Endothelial cell of hepatic sinusoid (primary cell): ENCODE data around the gene DDX51.

Experiments used
- in situ Hi-C: cut with HindIII; loops from 2 replicates; pipeline ENCODE4 v1.10.0; 2017; ENCODE audit warnings: low sequenced_read_pairs

DDX51 gene

GRCh38 chr12:132180648-132181546 lies 36.8 kb upstream of the DDX51 start:
- in situ Hi-C loops: no loop called here

GRCh38 chr12:132179431-132180362 lies 35.6 kb upstream of the DDX51 start:
- in situ Hi-C loops: no loop called here

GRCh38 chr12:132178801-132179401 lies 34.8 kb upstream of the DDX51 start:
- in situ Hi-C loops: no loop called here

GRCh38 chr12:132178316-132178715 lies 34.2 kb upstream of the DDX51 start:
- in situ Hi-C loops: no loop called here

GRCh38 chr12:132176920-132177551 lies 32.9 kb upstream of the DDX51 start:
- in situ Hi-C loops: no loop called here

GRCh38 chr12:132176385-132176919 lies 32.3 kb upstream of the DDX51 start:
- in situ Hi-C loops: no loop called here

- in situ Hi-C loops: no loop called here
Measured at GRCh38 chr12:132175496-132176384, 31.6 kb upstream of the DDX51 start.

- in situ Hi-C loops: no loop called here
Measured at GRCh38 chr12:132174839-132175490, 30.8 kb upstream of the DDX51 start.

- in situ Hi-C loops: no loop called here
Measured at GRCh38 chr12:132174015-132174838, 30.1 kb upstream of the DDX51 start.

- in situ Hi-C loops: no loop called here
Measured at GRCh38 chr12:132173135-132174014, 29.3 kb upstream of the DDX51 start.

- in situ Hi-C loops: no loop called here
Measured at GRCh38 chr12:132172619-132173018, 28.5 kb upstream of the DDX51 start.

GRCh38 chr12:132171968-132172521 lies 27.9 kb upstream of the DDX51 start:
- in situ Hi-C loops: no loop called here

- in situ Hi-C loops: no loop called here
Measured at GRCh38 chr12:132171293-132171967, 27.3 kb upstream of the DDX51 start.

GRCh38 chr12:132170637-132171292 lies 26.6 kb upstream of the DDX51 start:
- in situ Hi-C loops: no loop called here

GRCh38 chr12:132170094-132170636 lies 26.0 kb upstream of the DDX51 start:
- in situ Hi-C loops: no loop called here
